Activated CD4-positive, CD25-positive, alpha-beta regulatory T cell treated with anti-CD3 and anti-CD28 coated beads, Interleukin-2, amount 50 U/mL, for 72 hours (primary cell): Measurements from ENCODE around the gene FAM47C.
"Not testable (repeated sequence)": the region's sequence is repeated elsewhere in the genome, so short reads cannot be mapped to it uniquely, and the experiment has no call there.

Experiments
- DNase-seq: peaks from one replicate; pipeline ENCODE4 v3.0.0; 2021

The FAM47C gene

DNA sequence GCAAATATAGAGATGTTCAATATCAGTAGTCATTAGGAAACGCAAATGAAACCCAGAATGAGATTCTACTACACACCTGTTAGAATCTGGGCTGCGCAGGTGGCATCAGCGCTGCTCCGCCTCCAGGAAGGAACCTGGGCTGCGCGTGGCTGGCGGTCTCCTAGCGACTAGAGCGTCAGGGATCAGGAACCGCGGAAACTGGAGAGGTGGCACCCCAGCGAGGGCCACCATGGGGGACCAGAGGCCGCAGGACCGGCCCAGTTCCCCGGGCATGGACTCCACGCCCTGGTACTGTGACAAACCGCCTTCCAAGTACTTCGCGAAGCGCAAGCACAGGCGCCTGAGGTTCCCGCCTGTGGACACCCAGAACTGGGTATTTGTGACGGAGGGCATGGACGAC, at the start of gene FAM47C:
Gene FAM47C (plus strand): TSS at position 185 of the 400 bp plus-strand sequence. CDS start 45 bp downstream, at position 230.
- DNase-seq: not testable (repeated sequence)

DNA sequence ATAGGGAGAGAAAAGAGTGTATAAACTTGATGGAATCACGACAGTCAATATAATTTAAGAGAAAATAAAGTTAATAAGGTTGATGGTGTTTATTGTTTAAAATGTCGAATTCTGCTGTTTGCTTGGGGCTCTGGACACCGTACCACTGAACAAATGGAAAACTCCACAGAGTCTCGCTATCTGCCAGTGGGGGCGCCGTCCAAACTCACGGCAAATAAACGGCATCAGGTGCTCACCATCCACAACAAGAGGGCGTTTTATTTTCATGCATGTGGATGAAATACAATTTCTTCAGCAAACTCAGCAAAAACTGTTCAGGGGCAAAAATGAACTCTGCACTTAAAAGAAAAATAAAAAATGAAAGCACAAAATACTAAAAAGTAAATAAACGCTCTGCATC, 46.6 kb upstream of the FAM47C start:
- no peak for DNase-seq

DNA sequence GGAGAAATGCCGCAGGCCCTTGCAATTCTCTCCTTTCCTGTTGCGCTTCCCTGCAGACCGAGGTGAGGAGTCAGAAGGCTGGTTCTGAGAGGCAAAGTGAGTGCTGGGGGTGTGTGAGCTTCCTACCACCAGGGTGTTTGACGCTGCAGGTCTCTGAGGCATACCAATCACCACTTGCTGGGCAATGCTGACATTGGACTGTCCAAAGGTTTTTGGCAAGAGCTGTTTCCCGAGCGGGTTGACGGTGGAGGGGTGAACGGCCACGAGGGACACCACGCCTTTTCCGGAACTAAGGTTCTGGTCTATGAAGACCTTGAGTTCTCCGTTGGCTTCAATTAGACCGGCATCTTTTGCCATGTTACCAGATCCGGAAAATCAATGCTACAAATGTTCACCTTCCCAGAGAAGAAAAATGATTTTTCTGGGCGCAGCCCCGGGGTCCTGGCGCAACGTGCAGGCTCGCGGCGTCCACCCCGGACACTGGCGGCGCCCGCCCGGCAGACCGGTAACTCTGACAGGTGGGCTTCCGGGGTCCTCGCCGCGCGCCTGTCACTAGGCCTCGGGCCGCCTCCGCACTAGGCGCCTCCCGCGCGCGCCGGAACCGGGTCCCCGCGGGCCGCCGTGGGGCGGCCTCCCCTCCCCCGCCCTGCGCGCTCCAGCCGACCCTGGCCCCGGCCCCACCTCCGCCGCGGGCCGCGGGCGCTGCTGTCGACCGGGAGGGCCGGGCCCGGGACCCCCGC, 44.9 kb upstream of the FAM47C start:
- no peak for DNase-seq

DNA sequence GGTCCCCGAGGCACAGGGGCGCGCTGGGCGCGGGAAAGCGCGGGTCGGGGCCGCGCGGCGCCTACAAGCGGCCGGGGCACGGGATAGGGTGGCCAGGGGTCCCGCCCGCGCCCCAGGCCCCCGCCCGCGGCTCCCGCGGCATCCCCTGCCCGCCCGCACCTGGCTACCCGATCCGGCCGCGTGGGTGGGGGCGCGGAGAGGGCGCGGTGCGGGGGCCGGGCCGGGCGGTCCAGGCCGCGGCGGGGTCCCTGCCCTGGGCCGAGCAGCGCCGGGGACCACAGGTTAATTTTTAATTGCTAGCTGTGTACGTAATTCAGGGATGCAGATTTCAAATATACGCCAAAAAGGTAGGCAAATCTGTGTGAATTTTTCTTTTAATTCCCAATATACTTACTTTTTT, 44.3 kb upstream of the FAM47C start:
- DNase-seq: no peak

DNA sequence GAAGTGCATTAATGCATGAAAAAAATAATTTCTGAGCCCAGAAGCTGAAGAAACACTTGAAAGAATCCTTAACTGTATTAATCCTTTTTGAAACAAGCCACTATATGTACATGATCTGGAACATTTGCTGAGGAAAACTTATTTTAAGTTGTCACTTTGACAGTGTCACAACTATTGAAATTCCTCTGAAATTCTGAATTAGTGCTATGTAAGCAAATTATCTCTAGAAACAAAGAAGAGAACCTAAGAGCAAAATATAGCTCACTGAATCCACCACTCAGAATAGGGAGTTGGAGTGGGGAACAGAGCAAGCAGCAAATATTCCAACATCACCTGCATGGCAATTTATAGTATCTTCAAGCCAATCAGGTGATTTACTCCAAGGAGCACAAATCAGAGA, 34.6 kb upstream of the FAM47C start:
- DNase-seq: no peak

DNA sequence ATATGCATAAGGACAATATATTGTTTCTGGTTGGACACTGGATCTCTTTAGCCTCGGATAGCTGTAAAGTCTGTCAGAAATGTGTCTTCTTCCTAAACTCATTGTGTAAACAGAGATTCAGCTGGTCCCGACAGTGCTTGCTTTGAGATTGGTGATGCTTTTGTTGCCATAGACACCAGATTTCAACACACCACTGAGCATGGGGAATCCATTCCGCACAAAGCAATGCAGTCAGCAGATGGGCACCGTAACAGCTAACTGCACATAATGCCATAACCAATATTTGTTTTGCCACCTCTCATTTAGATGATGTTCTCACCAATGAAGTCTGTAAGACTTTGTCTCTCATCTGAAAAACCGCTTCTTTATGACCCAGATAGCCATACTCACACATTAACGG, 33.3 kb upstream of the FAM47C start:
- DNase-seq: no peak

DNA sequence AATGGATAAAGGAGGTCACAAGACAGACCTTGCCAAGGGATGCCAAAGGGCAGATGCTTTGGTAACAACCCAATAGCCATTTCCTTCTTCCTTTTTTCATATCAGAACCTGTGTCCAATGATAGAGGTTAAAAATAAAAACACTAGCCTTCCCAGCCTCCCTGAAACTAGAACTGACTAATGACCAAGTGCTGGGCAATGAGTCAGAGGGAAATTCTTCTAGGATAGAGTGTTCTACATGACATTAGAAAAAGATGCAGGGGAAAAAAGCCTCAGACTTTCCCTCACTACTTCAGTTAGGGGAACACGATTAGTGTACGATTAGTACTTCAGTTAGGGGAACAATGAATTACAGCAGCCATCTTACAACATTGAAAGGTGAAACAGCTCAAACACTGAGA, 29.3 kb upstream of the FAM47C start:
- no peak for DNase-seq

DNA sequence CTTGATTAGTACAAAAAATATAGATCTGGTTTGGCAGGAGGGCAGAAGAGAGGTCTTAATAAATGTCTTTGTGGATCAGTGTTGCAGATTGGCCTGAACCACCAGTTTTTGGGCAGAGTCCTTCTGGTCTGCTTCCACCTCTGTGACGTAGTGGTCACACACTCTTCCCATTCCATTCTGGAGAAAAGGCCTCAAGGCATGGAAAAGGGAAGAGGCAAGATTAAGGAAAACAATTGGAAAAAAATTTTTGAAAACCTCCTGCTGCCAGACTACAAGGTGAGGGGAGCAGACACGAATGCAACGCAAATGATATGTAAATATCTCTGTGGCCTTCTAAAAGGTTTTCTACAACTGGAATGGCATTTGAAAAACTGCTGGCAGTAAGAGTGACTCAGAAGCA, 24.3 kb upstream of the FAM47C start:
- DNase-seq: no peak

DNA sequence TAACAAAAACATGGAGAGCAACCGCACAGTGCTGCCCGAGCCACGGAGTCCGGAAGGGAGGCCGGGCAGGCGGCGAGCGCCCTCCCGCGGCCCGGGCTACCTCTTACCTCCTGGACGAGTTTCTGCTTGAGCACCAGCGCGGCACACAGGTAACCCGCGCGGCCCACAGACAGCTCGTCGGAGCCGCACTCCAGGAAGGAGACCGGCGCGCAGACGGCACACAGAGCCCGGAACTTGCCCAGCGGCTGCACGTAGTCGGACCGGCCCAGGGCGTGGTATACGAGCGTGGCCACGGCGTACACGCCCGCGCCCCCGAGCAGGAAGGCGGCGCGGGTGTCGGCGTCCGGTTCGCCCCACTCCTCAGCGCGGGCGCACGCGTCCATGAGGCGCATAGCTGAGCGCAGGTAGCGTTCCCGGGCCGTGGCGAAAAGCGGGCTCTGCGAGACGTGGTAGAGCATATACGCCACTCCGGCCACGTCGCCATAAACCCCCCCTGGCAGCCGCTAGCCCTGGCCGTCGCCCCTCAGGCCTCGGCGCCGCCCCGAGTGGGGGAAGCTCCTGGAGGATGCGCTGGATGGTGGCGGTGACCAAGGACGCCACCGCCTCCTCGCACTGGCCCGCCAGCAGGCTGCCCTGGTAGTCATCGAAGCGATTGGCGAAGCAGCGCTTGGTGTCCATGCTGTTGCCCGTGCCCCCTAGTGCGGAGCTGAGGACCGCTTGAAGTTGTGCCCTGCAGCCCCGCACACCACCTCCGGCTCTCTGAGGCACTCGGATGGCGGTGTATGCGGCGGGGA, 22.6 kb upstream of the FAM47C start:
- not testable (repeated sequence) for DNase-seq

DNA sequence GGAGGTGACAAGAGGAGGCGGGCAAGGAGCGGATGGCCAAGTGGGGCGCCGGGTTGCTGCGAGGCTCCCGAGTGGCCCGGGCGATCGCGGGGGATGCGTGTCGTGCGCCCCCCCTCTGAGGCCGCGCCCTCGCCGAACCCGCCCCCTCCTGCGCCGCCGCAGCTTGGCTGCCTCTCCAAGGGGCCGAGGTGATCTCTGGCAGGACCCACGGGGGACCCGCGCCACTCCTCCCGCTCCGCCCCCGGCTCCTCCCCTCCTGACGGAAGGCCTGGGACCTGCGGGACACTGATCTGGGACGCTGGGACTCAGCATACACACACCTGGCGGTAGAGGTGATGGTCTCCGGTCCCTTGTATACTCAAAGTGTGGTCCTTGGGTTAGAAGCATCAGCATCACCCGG, 21.9 kb upstream of the FAM47C start:
- DNase-seq: no peak

DNA sequence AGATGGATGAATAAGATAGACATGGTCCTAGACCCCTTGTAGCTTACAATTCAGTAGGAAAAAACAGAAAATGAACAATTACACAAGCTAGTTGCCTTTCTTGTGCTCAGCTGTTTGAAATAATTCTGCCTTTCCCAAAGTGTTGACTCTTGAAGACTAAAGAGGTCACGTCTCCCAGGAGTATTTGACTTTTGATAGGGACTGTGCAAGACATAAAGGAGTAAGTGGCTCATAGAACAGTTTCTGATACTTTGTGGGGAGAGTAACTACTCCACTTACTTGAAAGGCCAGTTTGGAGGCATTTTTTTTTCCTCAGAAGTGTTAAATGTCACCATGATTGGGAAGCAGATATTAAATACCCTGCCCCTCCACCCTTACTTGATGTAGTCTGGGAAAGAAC, 21.0 kb upstream of the FAM47C start:
- not testable (repeated sequence) for DNase-seq

DNA sequence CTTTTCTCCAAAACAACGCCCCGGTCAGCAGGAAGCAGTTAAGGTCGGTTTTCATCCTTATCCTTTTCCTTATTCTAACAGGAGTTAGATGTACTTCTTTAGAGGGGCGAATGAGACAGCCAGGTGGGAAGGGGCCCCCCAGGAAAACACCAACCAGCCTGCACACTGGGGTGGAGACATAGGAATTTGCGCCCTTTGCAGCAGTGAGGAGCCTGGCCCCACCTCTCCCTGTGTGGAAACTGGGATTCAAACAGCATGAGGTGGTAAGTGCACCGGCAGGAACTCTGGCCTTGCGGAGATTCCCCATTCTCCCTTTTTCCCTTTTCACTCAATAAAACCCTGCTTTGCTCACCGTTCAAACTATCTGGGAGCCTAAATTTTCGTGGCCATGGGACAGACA, 8.0 kb upstream of the FAM47C start:
- no peak for DNase-seq

DNA sequence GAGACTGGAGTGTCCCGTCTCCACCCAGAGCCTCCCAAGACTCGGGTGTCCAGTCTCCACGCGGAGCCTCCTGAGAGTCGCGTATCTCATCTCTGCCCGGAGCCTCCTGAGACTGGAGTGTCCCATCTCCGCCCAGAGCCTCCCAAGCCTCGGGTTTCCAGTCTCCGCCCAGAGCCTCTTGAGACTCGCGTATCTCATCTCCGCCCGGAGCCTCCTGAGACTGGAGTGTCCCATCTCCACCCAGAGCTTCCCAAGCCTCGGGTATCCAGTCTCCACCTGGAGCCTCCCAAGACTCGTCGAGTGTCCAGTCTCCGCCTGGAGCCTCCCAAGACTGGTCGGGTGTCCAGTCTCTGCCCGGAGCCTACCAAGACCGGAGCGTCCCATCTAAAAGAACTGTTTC, 2.3 kb downstream of the FAM47C start:
- no peak for DNase-seq

DNA sequence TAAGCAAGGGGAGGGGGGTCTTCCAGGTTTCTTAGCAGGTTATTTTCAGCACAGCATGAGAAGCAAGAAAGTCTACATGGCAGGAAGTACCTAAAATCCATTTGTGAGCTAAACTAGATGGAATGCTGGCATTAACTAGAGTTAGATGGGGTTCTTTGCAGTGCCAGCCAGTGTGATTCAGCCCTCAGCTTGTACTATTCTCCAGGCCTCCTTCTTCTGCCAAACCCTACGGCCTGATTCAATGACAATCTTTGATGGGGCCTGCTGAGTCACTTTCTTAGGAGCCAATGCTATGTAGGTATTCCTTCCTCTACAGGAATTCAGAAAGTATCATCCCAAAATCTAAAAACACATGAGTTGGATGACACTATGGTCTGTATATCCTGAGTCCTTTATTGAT, 26.1 kb downstream of the FAM47C start:
- not testable (repeated sequence) for DNase-seq

DNA sequence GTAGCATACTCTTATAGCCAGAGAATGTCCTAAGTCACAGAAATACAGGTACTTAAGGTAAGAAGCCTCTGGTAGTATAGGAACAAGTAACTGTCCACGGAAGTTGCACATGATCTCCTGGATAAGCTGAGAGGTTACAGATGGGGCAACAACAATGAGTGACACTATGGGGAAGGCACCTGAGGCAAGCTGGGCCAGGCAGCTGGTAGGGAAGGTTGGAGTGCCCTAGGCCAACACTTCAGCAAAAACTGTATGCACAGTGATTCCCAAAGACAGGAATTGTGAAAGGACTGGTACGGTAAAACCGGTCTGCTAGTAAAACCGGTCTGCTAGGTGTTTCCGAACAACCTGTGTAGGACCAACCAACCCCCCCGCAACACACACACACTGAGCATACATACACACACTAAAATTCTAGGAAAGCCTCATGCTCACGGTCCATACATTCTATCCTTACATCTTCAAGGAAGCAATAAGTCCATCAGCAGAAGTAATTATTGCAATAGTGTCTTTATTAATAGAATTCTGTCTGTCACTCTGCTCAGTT, 28.6 kb downstream of the FAM47C start:
- DNase-seq: not testable (repeated sequence)

DNA sequence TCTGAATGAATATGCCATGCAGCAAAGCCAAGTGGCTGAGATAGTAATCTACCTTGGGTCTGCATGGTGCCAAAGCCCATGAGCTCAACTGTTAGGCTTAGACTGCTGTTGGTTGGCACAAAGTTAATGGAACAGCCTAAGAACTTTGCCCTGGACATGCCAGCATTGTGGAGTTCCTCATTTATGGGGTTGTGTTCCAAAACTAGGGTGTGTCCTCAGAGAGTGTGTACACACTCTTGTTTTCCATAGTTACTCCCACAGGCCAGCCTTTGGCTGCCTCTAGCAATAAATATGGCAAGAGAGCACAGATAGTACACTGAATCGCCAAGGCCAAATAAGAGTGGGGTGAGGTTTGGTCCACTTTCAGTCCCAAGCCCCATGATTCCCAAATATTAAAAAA, 30.6 kb downstream of the FAM47C start:
- DNase-seq: not testable (repeated sequence)

DNA sequence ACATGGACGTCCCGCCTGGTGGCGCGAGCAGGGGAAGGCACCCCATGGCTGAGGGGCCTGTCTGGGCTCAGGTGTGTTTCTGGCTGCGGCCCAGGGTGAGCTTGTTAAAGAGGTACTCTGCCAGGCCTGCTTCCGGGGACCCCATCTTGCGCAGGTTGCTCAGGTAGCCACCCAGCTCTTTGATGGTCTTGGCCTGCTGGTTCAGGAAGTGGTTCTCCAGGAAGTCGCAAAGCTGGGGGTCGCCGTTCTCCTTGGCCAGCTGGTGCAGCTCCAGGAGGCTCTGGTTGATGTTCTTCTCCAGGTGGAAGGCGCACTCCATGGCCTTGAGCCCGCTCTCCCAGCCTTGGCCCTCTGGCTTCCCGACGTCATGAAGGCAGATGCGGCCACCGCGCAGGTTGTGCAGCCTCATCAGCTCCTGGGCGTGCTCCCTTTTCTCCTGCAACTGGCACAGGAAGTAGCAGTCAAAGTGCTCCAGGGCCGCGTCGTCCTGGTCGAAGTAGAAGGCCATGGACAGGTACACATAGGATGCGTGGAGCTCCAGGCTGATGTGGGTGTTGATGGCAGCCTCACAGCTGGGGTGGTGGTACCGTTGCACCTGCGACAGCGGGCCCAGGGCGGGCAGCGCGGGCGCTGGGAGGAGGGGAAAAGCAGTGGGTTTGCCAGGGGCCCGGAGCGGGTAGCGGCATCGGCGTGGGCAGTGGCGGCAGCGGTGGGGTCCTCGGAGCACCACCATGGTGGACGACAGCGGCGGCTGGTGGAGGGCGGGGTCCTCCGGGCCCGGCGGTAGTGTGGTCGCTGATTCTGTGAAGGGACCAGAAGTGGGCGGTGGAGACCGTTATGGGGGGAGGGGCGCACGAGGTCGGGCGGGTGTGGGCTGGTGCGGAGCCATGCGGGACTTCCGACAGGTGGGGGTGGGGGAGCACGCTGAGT, 35.1 kb downstream of the FAM47C start:
- DNase-seq: not testable (repeated sequence)

DNA sequence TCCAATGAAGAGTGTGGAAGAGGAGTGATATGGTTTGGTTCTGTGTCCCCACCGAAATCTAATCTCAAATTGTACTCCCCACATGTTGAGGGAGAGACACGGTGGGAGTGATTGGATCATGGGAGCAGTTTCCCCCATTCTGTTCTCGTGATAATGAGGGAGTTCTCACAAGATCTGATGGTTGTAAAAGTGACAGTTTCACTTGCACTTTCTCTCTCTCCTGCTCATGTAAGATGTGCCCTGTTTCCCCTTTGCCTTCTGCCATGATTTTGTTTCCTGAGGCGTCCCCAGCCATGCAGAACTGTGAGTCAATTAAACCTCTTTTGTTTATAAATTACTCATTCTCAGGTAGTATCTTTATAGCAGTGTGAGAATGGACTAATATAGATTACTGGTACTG, 39.6 kb downstream of the FAM47C start:
- no peak for DNase-seq

DNA sequence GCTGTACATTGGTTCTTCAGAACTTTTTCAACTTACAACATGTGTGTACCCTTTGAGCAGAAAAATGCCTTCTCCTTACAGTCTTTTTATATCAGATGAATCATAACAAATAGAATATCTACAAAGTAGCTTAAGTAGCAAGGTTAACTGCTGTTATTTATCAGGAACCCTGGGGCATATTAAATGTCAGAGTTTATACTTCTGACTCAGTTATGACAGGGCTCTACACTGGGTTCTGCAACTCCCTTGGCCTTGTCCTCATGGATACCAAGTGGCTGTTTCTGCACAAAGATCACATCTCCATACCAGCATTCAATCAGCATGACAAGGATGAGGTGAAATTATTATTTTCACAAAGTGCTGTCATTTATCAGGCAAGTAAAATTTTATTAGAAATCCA, 49.4 kb downstream of the FAM47C start:
- not testable (repeated sequence) for DNase-seq

DNA sequence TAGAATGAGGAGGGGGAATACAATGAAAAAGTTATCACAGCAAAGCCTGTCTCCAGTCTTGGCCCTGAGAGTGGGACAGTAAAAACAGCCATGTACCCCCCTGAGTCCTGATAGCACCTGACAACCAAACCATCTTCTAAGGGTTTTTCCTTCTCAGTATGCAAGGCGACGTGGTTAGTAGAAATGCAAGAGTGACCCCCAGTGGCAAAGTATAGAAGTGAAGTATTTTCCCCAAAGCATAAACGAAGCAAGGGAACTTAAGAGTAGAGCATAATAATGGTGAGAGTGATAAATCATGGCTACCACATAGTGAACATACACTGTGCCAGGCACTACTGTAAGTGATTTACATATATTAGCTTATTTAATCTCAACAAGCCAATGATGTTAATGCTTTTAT, 52.8 kb downstream of the FAM47C start:
- DNase-seq: no peak
